Smooth muscle cell (in vitro differentiated cells): ENCODE results near the gene TNFRSF1B. TPM values are rescaled to one million over a fixed set of nuclear protein-coding genes. Genes with fewer than 3 reads are reported as not detected.
A peak's percentile ranks its signal among the peaks of the same experiment; 100 is the strongest.

Source experiments
- DNase-seq: peaks from one replicate; lab custom pipeline; 2025; ENCODE audit not compliant: unreplicated experiment; lab: John Stamatoyannopoulos, UW
- H2AFZ ChIP-seq: fragments of 200-600 bp; sonication (generic); 2 replicates; pipeline ENCODE4 v1.6.0; 2016; ENCODE audit warnings: antibody characterized with exemption, low read depth, mild to moderate bottlenecking
- H3F3A ChIP-seq: fragments of 200-600 bp; sonication (generic); 2 replicates; pipeline ENCODE4 v1.6.0; 2017; ENCODE audit warnings: antibody characterized with exemption, low read depth
- H3K27ac ChIP-seq: fragments of 200-600 bp; sonication (generic); 2 replicates; pipeline ENCODE4 v1.5.1; 2016; ENCODE audit warnings: low read depth, mild to moderate bottlenecking
- H3K27me3 ChIP-seq: fragments of 200-600 bp; sonication (generic); 2 replicates; pipeline ENCODE4 v1.6.1; 2016; ENCODE audit warnings: low read depth, mild to moderate bottlenecking
- H3K36me3 ChIP-seq: fragments of 200-600 bp; sonication (generic); 2 replicates; pipeline ENCODE4 v1.5.1; 2016; ENCODE audit warnings: low read depth
- H3K4me1 ChIP-seq: fragments of 200-600 bp; sonication (generic); 2 replicates; pipeline ENCODE4 v1.5.1; 2016; ENCODE audit warnings: low read depth
- H3K4me2 ChIP-seq: fragments of 200-600 bp; sonication (generic); 2 replicates; pipeline ENCODE4 v1.6.0; 2016; ENCODE audit warnings: mild to moderate bottlenecking
- H3K4me3 ChIP-seq: fragments of 200-600 bp; sonication (generic); 2 replicates; pipeline ENCODE4 v1.5.1; 2016; ENCODE audit warnings: mild to moderate bottlenecking
- H3K79me2 ChIP-seq: fragments of 200-600 bp; sonication (generic); 2 replicates; pipeline ENCODE4 v1.6.0; 2016; ENCODE audit warnings: low read depth, mild to moderate bottlenecking
- H3K9ac ChIP-seq: fragments of 200-600 bp; sonication (generic); 2 replicates; pipeline ENCODE4 v1.6.0; 2016; ENCODE audit warnings: low read depth
- H3K9me3 ChIP-seq: fragments of 200-600 bp; sonication (generic); replicated peaks from 2 replicates; pipeline ENCODE4 v1.5.1; 2016; ENCODE audit warnings: low read depth
- H4K20me1 ChIP-seq: fragments of 200-600 bp; sonication (generic); 2 replicates; pipeline ENCODE4 v1.6.0; 2016; ENCODE audit warnings: low read depth
- CTCF ChIP-seq: fragments of 200-600 bp; sonication (generic); IDR thresholded peaks from 2 replicates; pipeline ENCODE4 v1.5.1; 2017; ENCODE audit warnings: borderline replicate concordance, mild to moderate bottlenecking, antibody characterized with exemption; ENCODE audit not compliant: insufficient read depth, poor library complexity, severe bottlenecking
- WGBS: methylation state at CpG from one replicate; pipeline ENCODE4 v1.1.7; 2016; ENCODE audit warnings: low lambda C conversion rate; 5-methylcytosine and 5-hydroxymethylcytosine counted together
- polyA plus RNA-seq: library from polyadenylated mRNA; unstranded; fragments of >200 nt; fragmentation: Nextera tagmentation; extraction: Ambion mirVana; gene quantifications from 2 replicates; pipeline ENCODE4 v1.2.1, GENCODE V29; 2016
- total RNA-seq: library from RNA; depleted of rRNA; stranded (reverse); fragments of >200 nt; gene quantifications from 2 replicates; pipeline ENCODE4 v1.2.3, GENCODE V29; 2014

The TNFRSF1B gene
- total and polyA plus RNA-seq, 2 experiments from 2014 or later = 9.0 to 20.3 TPM

GRCh38 chr1:12161324-12161661, 5.5 kb upstream of the TNFRSF1B start:
- no peaks in the 10 kb centered on the region for H3K36me3 ChIP-seq
- H3K27ac ChIP-seq = no peak overlapping the region
- TF ChIP-seq CTCF = no peak
- DNase-seq = no peak
- H3K9me3 ChIP-seq = no peaks in the 10 kb centered on the region
- H3K4me1 ChIP-seq = peaks cover 13% of the 10 kb centered on the region
- 98% methylated on average over 2 of the region's 2 CpGs for WGBS
- no peaks in the 10 kb centered on the region for H3K79me2 ChIP-seq
- H3K27me3 ChIP-seq = no peaks in the 10 kb centered on the region
- H3F3A ChIP-seq = no peaks in the 10 kb centered on the region
- H3K4me2 ChIP-seq = no peak overlapping the region
- no peaks in the 10 kb centered on the region for H4K20me1 ChIP-seq
- H2AFZ ChIP-seq = no peak overlapping the region
- no peak overlapping the region for H3K9ac ChIP-seq
- H3K4me3 ChIP-seq = no peak overlapping the region

- Histone ChIP-seq H2AFZ (no peak overlapping the region), H3K79me2 (no peaks in the 10 kb centered on the region), H3K4me3 (no peak overlapping the region), H3F3A (no peaks in the 10 kb centered on the region), H3K4me1 (peaks cover 16% of the 10 kb centered on the region), H3K9ac (no peak overlapping the region), H3K4me2 (peak overlapping the region; percentile 37), H4K20me1 (no peaks in the 10 kb centered on the region), H3K27ac (no peak overlapping the region), H3K36me3 (no peaks in the 10 kb centered on the region), H3K9me3 (no peaks in the 10 kb centered on the region), H3K27me3 (no peaks in the 10 kb centered on the region)
- no peak for DNase-seq
- 30% methylated on average over 9 of the region's 9 CpGs for WGBS
- TF ChIP-seq CTCF = no peak
Observed at GRCh38 chr1:12161662-12162458, 4.9 kb upstream of the TNFRSF1B start.

GRCh38 chr1:12162459-12163137, 4.2 kb upstream of the TNFRSF1B start:
- no peaks in the 10 kb centered on the region for H4K20me1 ChIP-seq
- no peaks in the 10 kb centered on the region for H3K79me2 ChIP-seq
- no peak overlapping the region for H2AFZ ChIP-seq
- over 99% methylated on average over 11 of the region's 11 CpGs for WGBS
- no peak overlapping the region for H3K9ac ChIP-seq
- no peak overlapping the region for H3K4me3 ChIP-seq
- H3K9me3 ChIP-seq = no peaks in the 10 kb centered on the region
- H3K27me3 ChIP-seq = no peaks in the 10 kb centered on the region
- H3K27ac ChIP-seq = no peak overlapping the region
- no peak for TF ChIP-seq CTCF
- H3K36me3 ChIP-seq = no peaks in the 10 kb centered on the region
- no peaks in the 10 kb centered on the region for H3F3A ChIP-seq
- no peak for DNase-seq
- H3K4me1 ChIP-seq = peaks cover 21% of the 10 kb centered on the region
- H3K4me2 ChIP-seq = no peak overlapping the region
